AG08395 (cell line): Measurements from ENCODE around the gene ERF.
A peak's percentile ranks its signal among the peaks of the same experiment; 100 is the strongest.

Experiments
- DNase-seq: peaks from one replicate; pipeline ENCODE4 v3.0.0; 2012; ENCODE audit warnings: mixed read lengths, low spot score

Gene ERF

GRCh38 chr19:42214810-42215485 is 40.0 kb downstream of the ERF start:
- DNase-seq, result no peak

- DNase-seq, result no peak
Observed at GRCh38 chr19:42212886-42213285, 42.0 kb downstream of the ERF start.

- DNase-seq, result no peak
Observed at GRCh38 chr19:42208612-42209011, 46.3 kb downstream of the ERF start.

GRCh38 chr19:42207767-42208271 is 47.1 kb downstream of the ERF start:
- DNase-seq, result peak; percentile 88

GRCh38 chr19:42206871-42207755 is 47.8 kb downstream of the ERF start:
- peak; percentile 67 for DNase-seq

- no peak for DNase-seq
Observed at GRCh38 chr19:42204664-42205063, 50.3 kb downstream of the ERF start.

GRCh38 chr19:42203700-42204099 is 51.2 kb downstream of the ERF start:
- DNase-seq, result no peak

GRCh38 chr19:42202290-42202880 is 52.5 kb downstream of the ERF start:
- DNase-seq, result no peak

- DNase-seq, result no peak
Observed at GRCh38 chr19:42201489-42202289, 53.2 kb downstream of the ERF start.

GRCh38 chr19:42200116-42200715 is 54.7 kb downstream of the ERF start:
- DNase-seq, result no peak

GRCh38 chr19:42199440-42200115 is 55.4 kb downstream of the ERF start:
- DNase-seq, result no peak

- DNase-seq, result no peak
Observed at GRCh38 chr19:42198676-42199439, 56.1 kb downstream of the ERF start.
